Activated CD4-positive, CD25-positive, alpha-beta regulatory T cell treated with anti-CD3 and anti-CD28 coated beads, Interleukin-2, amount 50 U/mL, for 24 hours (primary cell): ENCODE measurements around the gene PSMB2.
A peak's percentile ranks its signal among the peaks of the same experiment; 100 is the strongest.
"Not testable (repeated sequence)": the region's sequence is repeated elsewhere in the genome, so short reads cannot be mapped to it uniquely, and the experiment has no call there.

ENCODE experiments used
- ATAC-seq, 2 donors: fragments of 150-1000 bp; cut with Tn5 transposase; one replicate each; pipeline ENCODE4 v1.10.0; 2021; ENCODE audit warnings: mild to moderate bottlenecking in 1 of 2, moderate library complexity in 1 of 2

Gene PSMB2

DNA sequence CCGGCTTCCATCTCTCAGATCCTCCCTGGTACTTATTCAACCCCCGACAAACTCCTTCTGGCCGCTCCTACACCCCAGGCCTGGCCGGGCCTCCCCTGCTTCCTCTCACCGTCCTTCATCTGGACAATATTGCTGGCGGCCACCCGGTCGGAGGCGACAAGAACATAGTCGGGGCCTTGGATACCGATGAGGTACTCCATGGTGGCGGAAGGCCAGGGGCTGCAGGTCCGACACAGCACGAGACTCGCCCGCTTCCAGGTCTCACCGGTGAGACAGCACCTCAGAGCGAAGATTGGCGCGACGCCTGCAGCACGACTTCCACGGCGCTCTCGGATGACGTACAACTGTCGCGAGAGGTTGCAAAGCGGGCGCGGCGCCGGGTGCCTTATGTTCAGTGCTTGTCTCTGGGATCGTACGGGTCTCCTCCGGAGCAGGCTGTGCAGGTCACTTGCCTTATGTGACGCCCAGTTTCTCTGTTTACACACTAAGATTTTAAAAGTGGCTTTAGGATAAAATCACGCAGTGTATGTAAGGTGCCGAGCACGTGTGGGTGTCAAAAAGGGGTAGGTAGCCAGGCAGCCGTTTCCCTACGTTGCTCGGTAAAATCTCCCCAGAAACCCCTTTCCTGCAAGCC lies at the start of gene PSMB2:
PSMB2 (minus strand) TSS at position 294 of the 634 bp plus-strand sequence; CDS start at position 200, 94 bp downstream.
- peak; percentile 93 to 94 for ATAC-seq

DNA sequence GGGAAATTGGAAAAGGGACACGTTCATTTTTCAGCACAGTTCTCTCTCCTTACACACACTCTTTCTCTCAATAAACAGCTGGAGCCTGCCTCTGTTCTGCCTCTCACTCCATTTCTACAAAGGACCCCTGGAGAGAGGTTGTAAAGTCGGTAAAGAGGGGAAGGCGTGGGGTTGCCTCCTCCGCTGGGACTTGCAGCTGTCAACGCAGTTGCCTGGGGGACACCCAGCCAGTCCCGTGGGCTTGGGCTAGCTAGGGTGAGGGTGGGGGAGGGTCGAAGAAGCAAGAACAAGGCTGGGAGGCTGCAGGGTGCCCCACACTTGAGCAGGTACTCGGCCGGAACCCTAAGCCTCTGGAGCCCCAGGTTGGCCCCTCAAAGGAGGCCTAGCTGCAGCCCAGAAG lies 49.8 kb upstream of the PSMB2 start:
- no peak for ATAC-seq

DNA sequence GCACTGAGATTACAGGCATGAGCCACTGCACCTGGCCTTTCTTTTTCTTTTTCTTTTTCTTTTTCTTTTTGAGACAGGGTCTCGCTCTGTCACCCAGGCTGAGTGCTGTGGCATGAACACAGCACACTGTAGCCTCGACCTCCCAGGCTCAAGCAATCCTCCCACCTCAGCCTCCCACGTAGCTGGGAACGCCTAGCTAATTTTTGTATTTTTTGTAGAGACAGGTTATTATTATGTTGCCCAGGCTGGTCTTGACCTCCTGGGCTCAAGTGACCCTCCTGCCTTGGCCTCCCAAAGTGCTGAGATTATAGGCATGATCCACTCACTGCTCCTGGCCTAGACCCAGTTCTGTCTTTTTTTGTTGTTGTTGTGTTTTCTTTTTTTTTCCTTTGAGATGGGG lies 48.8 kb upstream of the PSMB2 start:
- ATAC-seq, result not testable (repeated sequence)

DNA sequence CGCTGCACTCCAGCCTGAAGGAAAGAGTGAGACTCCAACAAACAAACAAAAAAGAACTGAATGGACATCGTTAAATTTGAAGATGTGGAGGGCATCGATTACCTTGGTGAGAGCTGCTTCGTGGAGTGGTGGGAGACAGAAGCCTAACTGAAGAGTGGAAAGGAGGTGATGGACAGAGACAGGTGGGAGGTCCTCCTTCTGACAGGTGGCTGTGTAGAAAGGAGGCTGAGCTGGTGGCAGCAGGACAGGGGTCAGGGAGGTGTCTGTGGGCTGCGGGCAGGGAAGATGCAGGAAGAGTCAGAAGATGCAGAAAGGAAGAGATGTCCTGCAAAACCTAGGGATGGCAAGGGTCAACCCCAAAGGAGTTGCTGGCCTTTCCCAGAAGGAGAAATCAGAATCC lies 46.8 kb upstream of the PSMB2 start:
- no peak for ATAC-seq

DNA sequence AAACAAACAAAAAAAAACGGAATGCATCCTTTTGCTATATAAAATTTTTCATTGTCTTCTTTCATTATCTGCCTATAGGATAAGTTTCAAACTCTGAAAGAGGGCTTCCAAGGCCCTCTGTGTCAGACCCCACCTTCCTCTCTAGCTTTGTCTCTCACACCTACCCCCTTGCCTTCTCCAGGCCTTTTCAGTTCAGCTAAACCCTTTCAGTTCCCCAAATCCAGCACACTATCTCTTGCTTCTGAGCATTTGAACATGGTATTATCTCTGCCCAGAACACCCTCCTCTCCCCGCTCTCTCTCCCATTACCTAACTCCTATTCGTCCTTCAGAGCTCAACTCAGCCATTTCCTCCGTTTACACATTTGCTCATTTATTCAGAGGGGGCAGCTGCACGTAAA lies 41.7 kb upstream of the PSMB2 start:
- no peak for ATAC-seq

DNA sequence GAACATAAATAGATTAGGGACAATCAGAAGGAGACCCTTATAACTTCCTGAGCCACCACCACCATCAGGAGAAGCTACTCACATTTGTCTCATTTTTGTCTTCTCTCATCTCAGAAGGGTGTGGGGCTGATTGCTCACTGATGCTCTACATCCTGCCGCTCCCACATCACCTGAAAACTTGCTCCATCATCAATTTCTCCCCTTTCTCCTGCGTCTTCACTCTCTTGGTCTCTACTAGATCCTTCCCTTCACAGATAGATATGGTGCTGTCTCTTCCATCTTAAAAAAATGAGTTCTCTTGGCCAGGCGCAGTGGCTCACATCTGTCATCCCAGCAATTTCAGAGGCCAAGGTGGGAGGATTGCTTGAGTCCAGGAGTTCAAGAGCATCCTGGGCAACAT lies 38.9 kb upstream of the PSMB2 start:
- ATAC-seq, result no peak

DNA sequence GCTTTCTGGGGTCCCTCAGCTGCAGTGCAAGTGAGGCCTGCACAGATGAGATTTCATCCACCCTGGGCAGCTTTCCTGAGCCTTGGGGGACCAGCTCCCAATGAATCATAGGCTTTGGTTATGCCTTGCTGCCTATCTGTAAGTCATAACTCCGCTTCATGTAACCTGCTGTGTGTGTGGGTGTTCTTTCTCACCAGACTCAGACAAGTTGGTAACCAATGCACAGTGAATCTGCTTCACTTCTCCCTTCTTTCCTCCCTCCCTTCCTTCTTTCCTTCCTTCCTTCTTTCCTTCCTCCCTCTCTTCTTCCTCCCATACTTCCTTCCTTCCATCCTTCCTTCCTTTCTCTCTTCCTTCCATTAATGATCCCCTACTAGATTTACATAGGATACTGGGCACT lies 34.4 kb upstream of the PSMB2 start:
- ATAC-seq, result no peak

DNA sequence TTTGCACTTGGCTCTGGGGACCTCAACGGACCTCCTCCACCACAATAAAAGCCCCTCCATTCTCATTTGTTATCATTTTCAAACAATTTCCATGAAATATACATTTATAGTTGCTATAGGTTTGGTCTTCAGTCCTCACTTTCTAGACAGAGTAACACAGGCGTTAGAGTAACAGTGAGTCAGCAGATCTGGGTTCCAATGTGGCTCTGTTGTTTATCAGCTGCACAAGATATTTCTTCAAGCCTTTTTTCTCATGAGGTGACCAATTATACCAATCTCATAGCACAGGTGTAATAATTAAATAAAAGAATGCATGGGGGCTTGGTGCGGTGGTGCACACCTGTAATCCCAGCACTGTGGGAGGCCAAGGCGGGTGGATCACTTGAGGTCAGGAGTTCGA lies 32.8 kb upstream of the PSMB2 start:
- no peak for ATAC-seq

DNA sequence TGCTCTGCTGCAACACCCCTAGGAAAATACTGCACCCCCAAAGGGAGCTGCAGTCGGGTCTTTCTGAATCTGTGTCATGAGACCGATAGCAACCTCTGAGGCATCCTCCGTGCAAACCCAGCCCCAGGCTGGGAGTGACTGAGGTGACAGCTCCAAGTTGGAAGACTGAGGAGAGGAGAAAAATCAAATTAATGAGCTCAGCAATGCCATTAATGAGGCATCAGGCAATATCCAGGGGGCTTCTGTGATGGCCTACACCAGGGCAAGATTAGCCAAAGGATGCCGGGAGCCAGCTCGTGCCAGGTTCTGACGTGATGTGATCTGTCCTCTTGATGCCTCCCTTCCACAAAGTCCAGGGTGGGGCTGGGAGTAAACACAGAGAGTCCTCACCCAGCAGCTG lies 30.8 kb upstream of the PSMB2 start:
- ATAC-seq, result no peak

DNA sequence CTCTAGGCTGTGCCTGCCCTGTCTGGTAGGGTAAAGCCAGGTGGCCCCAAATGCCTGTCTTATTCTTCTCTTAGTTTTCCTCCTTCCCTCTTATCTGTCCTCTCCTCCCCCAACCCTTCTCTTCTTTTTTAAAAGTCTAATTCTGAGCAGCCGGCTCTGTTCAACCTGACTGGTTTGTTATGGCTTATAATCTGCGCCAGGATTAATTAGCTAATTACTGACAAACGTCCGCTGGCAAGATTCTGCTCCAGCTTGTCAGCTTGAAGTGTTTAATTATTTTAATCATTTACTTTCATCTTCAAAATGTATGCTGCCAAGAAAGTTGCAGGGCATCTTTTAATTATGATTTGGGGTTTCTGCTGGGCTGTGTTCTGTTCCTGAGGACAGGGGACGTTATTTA lies 27.2 kb upstream of the PSMB2 start:
- ATAC-seq, result no peak

DNA sequence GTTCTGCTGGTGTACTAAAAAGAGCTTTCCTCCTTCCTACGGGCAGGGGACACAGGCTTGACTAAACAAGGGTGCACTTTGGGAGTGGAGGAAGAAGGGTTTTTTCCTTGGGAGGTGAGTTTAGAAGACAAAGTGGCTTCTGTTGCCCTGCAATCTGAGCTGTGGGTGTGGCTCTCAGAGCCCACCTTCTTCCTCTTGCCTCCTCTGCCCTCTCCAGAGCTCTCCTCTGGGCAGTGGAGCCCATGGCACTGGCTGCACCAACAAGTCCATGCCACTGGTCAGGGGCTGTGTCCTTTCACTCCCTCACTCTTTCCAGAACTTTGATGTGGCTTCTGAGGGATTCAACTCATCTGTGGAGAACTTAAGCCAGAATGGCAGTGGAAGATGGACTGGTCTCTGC lies 25.6 kb upstream of the PSMB2 start:
- no peak for ATAC-seq

DNA sequence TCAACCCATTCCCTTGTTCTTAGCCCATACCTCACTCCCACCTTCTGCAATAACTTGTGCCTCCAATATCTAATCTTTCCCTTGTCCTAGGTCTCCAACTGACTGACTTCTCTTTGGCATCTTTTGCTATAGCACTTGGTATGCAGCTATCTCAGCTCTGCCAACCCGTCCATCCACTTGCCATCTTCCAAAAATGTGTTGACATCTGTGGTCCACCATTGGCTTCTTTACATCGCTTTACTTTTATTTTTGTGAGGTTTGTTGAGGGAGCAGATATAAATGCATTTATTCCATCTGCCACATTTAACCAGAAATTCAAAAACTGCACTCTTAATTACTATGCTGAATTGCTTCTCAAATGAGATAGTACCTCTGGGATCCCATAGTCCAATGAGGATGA lies 24.9 kb upstream of the PSMB2 start:
- no peak for ATAC-seq

DNA sequence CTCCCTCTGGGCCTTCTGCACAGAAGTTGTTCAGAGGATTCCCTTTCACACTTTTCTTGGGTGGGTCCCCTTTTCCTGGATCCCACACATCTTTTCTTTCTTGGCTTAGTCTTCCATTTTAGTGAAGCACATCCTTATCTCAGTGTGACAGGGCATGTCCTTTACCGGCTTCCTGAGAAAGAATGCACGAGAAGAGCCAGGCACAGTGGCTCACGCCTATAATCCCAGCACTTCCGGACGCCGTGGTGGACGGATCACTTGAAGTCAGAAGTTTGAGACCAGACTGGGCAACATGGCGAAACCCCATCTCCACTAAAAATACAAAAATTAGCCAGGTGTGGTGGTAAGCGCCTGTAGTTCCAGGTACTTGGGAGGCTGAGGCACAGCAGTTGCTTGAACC lies 22.1 kb upstream of the PSMB2 start:
- no peak for ATAC-seq

DNA sequence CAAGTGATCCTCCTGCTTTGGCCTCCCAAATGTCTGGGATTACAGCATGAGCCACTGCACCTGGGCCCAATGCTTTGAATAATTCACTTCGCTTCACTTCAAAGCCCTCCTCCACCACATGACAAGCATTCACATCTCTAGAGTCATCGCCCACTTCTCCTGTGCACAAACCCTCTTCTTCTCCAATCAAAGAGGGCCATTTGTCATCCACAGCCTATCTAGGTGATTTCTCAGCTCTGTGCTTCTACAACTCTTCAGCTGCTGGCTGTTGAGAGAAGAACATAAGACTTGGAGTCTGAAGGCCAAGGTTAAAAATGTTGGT lies 20.1 kb upstream of the PSMB2 start:
- no peak for ATAC-seq

DNA sequence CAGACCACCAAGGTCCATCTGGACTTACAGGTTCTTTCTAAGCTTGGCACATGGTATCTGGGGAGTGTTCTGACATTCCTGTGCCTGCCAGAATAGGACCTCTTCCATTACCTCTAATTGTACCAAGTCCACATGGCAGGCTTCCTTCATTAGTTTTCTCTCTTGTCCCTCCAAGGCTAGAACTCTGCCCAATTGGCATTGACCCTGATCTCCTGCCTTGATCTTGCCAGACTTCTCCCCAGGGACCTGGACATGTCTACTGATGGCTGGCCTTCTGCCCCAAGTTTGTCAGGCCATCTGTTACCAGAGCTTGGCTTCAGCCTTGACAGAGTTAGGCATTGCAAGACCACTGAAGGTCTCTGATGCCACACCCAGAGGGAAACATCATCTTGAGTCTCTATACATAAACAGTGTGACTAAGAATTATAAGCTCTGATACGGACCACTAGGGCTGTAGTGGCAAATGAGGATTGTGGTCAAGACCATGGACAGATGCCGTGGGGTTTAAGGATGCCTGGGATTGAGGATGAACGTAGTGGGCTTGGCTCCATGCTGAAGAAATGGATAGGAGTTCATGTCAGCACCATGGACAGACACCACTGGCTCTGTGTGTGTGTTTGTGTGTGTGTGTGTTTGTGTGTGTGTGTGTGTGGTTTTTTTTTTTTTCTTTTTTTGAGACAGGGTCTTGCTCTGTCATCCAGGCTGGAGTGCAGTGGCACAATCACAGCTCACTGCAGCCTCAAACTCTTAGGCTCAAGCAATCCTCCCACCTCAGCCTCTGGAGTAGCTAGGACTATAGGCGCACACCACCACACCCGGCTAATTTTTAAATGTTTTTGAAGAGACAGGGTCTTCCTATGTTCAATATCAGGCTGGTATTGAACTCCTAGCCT lies 19.5 kb upstream of the PSMB2 start:
- ATAC-seq, result no peak

DNA sequence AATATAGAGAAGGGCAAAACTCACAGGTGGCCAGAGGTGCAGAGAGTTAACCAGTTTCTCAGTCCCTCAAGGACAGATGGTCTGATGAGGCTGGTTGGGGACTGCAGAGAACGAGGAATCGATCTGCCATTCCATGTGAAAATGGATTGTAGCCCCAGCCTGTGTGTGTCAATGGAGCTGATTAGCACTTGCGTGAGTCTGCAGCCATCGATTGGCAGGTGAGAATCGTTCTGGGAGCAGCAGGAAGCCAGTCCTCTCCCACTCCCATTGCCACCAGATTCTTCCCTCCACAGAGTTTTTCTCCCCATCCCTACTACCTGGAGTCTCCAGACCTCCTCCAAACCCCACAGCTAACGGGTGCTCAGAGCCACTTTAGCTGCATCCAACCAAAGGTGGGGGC lies 18.3 kb upstream of the PSMB2 start:
- no peak for ATAC-seq

DNA sequence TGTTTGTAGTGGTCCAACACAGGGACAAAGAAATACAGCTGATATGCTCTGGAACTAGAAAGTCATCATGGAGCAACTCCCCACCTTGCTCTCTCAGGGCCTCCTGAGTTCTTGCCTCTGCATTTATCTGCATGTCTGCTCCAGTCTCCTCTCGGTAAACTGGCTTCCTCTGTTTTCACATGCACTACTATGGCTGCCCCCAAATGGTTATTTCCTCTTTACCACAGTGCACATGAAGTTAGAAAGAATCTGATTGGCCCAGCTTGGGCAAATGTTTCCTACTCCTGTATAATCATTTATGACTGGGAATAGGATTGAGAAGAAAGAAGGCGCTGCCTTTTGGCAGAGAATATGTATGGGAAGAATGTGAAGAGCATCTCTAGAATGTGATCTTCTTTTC lies 16.5 kb upstream of the PSMB2 start:
- ATAC-seq, result no peak

DNA sequence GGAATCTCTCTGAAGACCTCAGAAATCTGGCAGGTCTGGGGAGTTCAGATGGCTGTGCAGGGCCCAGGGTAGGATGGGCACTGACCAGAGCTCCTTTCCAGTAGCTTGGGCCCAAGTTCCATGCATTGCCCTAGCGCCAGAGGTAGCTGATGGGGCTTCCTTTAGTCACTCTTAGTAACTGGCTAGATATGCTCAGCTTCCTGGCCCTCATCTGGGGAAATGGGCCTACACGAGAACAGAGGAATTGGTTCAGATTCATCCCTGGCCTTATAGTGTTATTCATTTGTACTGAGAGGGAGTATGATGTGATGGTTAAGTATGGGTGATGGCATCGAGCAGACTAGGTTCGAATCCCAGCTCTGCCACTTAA lies 15.5 kb upstream of the PSMB2 start:
- ATAC-seq, result no peak

DNA sequence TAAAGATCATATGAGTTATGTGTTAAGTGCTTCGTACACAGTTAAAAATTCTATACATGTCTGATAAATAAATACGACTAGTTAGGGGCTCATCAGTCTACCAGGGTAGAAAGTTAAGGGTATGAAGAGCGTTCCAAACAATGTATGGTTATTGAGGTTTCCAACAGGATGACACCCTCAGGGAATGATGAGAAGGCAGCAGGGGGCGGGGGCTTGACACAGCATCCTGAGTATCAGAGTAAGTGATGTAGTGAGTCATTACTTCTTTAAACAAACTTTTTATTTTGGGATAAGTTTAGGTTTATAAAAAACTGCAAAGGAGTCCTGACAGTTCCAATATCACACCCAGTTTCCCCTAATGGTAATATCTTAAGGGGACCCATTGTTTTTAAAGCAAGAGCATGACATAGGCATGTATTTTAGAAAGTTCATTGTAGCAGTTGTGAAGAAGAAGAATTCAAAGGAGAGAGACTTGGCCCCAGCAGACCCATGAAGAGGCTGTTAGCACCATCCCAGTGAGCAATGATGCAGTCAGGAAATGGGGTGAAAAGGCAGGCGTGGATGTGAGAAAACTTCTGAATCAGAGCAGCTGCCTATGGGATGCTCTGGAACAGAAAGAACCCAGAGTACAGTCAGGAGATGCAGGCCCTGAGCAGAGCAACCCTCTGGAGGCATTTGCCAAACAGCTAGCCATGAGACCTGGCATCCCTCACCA lies 15.0 kb upstream of the PSMB2 start:
- no peak for ATAC-seq

DNA sequence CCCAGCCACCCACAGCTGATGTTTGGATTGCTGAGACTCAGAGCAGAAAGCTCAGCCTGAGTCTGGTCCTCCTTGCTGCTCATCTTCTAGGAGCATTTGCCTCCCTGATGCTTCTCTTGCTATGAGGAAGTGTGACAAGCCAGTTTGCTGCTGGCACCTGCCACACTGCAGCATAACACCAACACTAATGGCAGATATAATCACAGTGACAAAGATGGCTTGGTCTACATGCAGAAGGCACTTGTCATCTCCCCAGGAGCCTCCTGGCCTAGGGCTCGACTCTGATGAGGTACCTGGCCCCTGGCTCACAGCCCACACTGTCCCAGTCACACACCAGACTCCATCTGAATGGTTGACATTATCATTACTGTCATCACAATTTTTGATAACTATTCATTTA lies 13.9 kb upstream of the PSMB2 start:
- no peak for ATAC-seq

DNA sequence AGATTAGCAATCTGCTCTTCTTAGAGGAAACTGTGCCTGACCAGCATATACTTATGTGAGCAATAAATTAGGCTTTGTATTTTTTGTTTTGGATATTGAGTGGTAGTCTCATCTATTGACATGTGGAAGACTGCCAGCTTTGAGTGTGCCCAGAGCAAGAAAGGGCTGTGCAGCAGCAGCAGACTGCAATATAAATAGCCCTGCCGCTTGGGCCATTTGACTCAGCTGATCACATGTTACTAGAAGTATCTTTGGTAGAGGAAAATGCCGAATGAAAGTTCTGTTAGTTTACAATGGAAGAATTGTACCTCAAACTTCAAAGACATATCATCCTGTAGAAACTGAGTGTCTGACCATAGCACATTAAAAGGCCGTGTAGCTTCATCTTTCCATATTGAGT lies 9.1 kb upstream of the PSMB2 start:
- ATAC-seq, result no peak

DNA sequence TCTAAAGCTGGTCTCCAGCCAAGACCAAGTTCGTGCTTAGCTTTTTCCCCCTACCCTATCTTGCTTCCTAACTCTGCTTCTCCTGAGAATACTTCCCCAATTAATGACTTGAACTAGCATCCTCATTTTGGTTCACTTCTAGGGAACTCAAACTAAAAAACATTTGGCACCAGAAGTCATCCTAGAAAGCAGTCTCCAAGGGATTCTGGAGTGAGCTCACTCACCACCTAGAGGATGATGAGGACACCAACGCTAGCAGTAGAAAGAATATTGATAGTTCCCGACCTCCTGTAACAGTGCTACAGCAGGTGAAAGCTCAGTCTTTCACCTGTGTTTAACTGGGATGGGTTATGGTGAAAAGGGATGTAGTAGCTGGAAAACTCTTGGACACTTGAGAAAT lies 4.7 kb upstream of the PSMB2 start:
- ATAC-seq, result no peak

DNA sequence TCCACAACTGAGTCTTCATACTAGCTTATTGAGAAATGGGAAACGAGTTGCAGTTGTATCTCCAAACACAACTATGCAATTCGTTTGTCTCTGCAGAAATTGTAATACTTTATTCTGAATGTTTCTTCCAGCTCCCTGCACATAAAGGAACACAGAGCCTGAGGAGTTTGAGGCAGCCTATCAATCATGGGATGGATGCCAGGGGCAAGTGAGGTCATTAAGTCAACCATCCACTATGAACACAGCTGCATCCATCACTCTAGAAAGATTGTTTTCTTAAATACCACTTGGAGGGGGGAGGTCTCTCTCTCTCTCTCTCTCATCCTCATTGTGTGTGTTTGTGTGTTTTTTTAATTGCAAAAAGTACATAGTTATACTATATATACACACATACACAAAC lies 2.9 kb upstream of the PSMB2 start:
- no peak for ATAC-seq

DNA sequence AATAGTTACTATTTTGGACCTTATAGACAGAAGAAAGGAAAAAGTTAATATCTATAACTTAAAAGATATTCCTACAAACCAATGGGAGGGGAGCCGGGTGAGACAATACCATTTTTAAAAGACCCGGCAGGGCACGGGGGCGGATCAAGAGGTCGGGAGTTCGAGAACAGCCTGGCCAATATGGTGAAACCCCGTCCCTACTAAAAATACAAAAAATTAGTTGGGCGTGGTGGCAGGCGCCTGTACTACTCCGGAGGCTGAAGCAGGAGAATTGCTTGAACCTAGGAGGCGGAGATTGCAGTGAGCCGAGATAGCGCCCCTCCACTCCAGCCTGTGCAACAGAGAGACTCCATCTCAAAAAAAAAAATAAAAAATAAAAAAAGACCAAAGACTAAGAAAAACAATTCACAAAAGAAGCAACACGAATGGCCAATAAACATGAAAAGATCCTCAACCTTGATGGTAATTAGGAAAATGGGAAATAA lies 1.2 kb upstream of the PSMB2 start:
- ATAC-seq, result no peak
